Neural progenitor cell (in vitro differentiated cells): Measurements from ENCODE around the gene UPF3A.

Source experiments
- CTCF ChIP-seq: fragments of 200-600 bp; sonication (generic); IDR thresholded peaks from 2 replicates; pipeline ENCODE4 v1.5.1; 2017; ENCODE audit warnings: antibody characterized with exemption, mild to moderate bottlenecking
- EZH2 ChIP-seq: fragments of 200-600 bp; sonication (generic); IDR thresholded peaks from 2 replicates; pipeline ENCODE4 v1.6.1; 2017; ENCODE audit warnings: antibody characterized with exemption, mild to moderate bottlenecking, moderate library complexity
- EZH2phosphoT487 ChIP-seq: fragments of 200-600 bp; sonication (generic); IDR thresholded peaks from 2 replicates; pipeline ENCODE4 v1.6.1; 2017; ENCODE audit warnings: antibody characterized with exemption

GRCh38 chr13:114318624-114319023 lies 37.2 kb downstream of the UPF3A start:
- no peak for TF ChIP-seq CTCF
- TF ChIP-seq EZH2: no peak
- TF ChIP-seq EZH2phosphoT487: no peak
